Measurements from ENCODE around the gene DHRSX. TPM values are rescaled to one million over a fixed set of nuclear protein-coding genes. Genes with fewer than 3 reads are reported as not detected.

The DHRSX gene
- polyA plus RNA-seq, 3 donors, result 12.9 to 33.2 (median 28.3) TPM

- Histone ChIP-seq H3K36me3 (replicated peaks in 1 of 2; ENCODE audit: control insufficient read depth in 1 of 2, insufficient read depth in 2 of 2, low read length in 2 of 2) (no peaks in the 10 kb centered on the region), H3K4me3 (replicated peaks in 1 of 3; ENCODE audit: low read depth in 2 of 3, low read length in 3 of 3) (no peak overlapping the region), H3K27me3 (ENCODE audit: control insufficient read depth in 2 of 2, insufficient read depth in 2 of 2, low read length in 2 of 2) (no peaks in the 10 kb centered on the region), H3K9ac (ENCODE audit: insufficient read depth, low read length, poor library complexity, severe bottlenecking) (no peak overlapping the region), H3K4me1 (ENCODE audit: control insufficient read depth in 1 of 2, insufficient read depth in 2 of 2, low read length in 2 of 2) (peaks cover 21% of the 10 kb centered on the region in 2 donors), H4K20me1 (ENCODE audit: insufficient read depth, low read length) (no peaks in the 10 kb centered on the region), H3K27ac (ENCODE audit: low read depth in 1 of 2, low read length in 2 of 2) (no peak overlapping the region), H2AFZ (ENCODE audit: insufficient read depth, low read depth, low read length, poor library complexity, severe bottlenecking) (no peak overlapping the region), H3K79me2 (ENCODE audit: insufficient read depth, low read length) (no peaks in the 10 kb centered on the region), H3K9me3 (replicated peaks in 1 of 2; ENCODE audit: control insufficient read depth in 1 of 2, insufficient read depth in 1 of 2, low read length in 2 of 2) (peaks cover 0 to 3% of the 10 kb centered on the region in 2 donors), H3K4me2 (replicated peaks; ENCODE audit: extremely low read depth, low read length, poor library complexity, severe bottlenecking) (no peak overlapping the region)
- Mint-ChIP-seq H3K27me3 (ENCODE audit: low read depth in 3 of 3) (no peaks in the 10 kb centered on the region), H3K9me3 (peaks cover 3 to 26% (median 9%) of the 10 kb centered on the region in 7 donors), H3K36me3 (peaks cover 3% of the 10 kb centered on the region in 2 donors), H3K4me3 (no peak overlapping the region), H3K4me1 (peaks cover 23% of the 10 kb centered on the region), H3K27ac (peak overlapping the region in 1 of 7 donors; percentile 53)
- intact Hi-C loops (cut with micrococcal nuclease), result no loop called here
- TF ChIP-seq, protein P1, sequence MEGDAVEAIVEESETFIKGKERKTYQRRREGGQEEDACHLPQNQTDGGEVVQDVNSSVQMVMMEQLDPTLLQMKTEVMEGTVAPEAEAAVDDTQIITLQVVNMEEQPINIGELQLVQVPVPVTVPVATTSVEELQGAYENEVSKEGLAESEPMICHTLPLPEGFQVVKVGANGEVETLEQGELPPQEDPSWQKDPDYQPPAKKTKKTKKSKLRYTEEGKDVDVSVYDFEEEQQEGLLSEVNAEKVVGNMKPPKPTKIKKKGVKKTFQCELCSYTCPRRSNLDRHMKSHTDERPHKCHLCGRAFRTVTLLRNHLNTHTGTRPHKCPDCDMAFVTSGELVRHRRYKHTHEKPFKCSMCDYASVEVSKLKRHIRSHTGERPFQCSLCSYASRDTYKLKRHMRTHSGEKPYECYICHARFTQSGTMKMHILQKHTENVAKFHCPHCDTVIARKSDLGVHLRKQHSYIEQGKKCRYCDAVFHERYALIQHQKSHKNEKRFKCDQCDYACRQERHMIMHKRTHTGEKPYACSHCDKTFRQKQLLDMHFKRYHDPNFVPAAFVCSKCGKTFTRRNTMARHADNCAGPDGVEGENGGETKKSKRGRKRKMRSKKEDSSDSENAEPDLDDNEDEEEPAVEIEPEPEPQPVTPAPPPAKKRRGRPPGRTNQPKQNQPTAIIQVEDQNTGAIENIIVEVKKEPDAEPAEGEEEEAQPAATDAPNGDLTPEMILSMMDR (IDR thresholded peaks at IDR 0.05), result no peak
- WGBS (ENCODE audit: insufficient coverage), result 100% methylated on average over 7 of the region's 8 CpGs
- DNase-seq, result no peak
These were observed 183.2 kb downstream of the DHRSX start for GRCh38 chrX:2317527-2318055.

DNA sequence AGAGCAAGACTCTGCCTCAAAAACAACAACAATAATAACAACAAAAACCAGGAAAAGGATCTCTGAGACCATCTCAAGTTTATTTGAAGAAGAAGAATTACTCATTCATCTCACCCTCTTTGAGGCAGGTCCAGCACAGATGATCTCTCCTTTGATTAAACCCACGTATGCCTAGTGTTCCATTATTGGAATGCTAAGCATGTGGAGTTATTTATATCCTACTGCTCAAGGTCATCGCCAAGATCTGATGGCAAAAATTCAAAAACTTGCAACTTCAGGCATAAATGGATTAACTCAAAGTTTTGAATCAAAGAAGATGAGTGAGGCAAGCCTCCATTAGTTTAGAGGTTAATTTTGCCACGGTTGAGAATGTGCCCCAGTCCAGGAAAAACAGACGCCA is 184.2 kb downstream of the DHRSX start:
- H3K36me3 Mint-ChIP-seq, result peaks cover 3% of the 10 kb centered on the region in 2 donors
- TF ChIP-seq, protein P1 (IDR thresholded peaks at IDR 0.05), result no peak
- Histone ChIP-seq H3K27me3 (ENCODE audit: control insufficient read depth in 2 of 2, insufficient read depth in 2 of 2, low read length in 2 of 2) (no peaks in the 10 kb centered on the region), H3K36me3 (replicated peaks in 1 of 2; ENCODE audit: control insufficient read depth in 1 of 2, insufficient read depth in 2 of 2, low read length in 2 of 2) (no peaks in the 10 kb centered on the region), H3K79me2 (ENCODE audit: insufficient read depth, low read length) (no peaks in the 10 kb centered on the region), H3K9ac (ENCODE audit: insufficient read depth, low read length, poor library complexity, severe bottlenecking) (no peak overlapping the region), H3K4me1 (ENCODE audit: control insufficient read depth in 1 of 2, insufficient read depth in 2 of 2, low read length in 2 of 2) (peaks cover 10 to 12% of the 10 kb centered on the region in 2 donors), H2AFZ (ENCODE audit: insufficient read depth, low read depth, low read length, poor library complexity, severe bottlenecking) (no peak overlapping the region), H3K27ac (ENCODE audit: low read depth in 1 of 2, low read length in 2 of 2) (no peak overlapping the region), H4K20me1 (ENCODE audit: insufficient read depth, low read length) (no peaks in the 10 kb centered on the region), H3K4me2 (replicated peaks; ENCODE audit: extremely low read depth, low read length, poor library complexity, severe bottlenecking) (no peak overlapping the region), H3K9me3 (replicated peaks in 1 of 2; ENCODE audit: control insufficient read depth in 1 of 2, insufficient read depth in 1 of 2, low read length in 2 of 2) (peaks cover 0 to 3% of the 10 kb centered on the region in 2 donors), H3K4me3 (replicated peaks in 1 of 3; ENCODE audit: low read depth in 2 of 3, low read length in 3 of 3) (no peak overlapping the region)
- H3K27me3 Mint-ChIP-seq (ENCODE audit: low read depth in 3 of 3), result no peaks in the 10 kb centered on the region
- intact Hi-C loops (cut with micrococcal nuclease), result no loop called here
- no peak for DNase-seq
- no peak overlapping the region for H3K4me3 Mint-ChIP-seq
- peaks cover 15% of the 10 kb centered on the region for H3K4me1 Mint-ChIP-seq
- no peak overlapping the region for H3K27ac Mint-ChIP-seq
- WGBS (ENCODE audit: insufficient coverage), result 100% methylated on average over 3 of the region's 4 CpGs
- peaks cover 3 to 28% (median 10%) of the 10 kb centered on the region in 7 donors for H3K9me3 Mint-ChIP-seq

All from CD14-positive monocyte (primary cell).